Upper lobe of left lung (tissue), 6 donors: ENCODE results near the gene ZBTB7B. TPM values are rescaled to one million over a fixed set of nuclear protein-coding genes. Genes with fewer than 3 reads are reported as not detected.

Experiments
- ATAC-seq, 2 donors: fragments of 200-7000 bp; cut with Tn5 transposase; one replicate each; pipeline ENCODE4 v1.9.1; 2022; ENCODE audit warnings: mild to moderate bottlenecking in 2 of 2, moderate library complexity in 2 of 2; ENCODE audit not compliant: low FRiP score in 2 of 2
- DNase-seq, 2 donors: peaks; one replicate each; pipeline ENCODE4 v3.0.0-alpha.2; 2019 to 2020
- H3K27ac ChIP-seq, 4 donors: fragments of 200-600 bp; sonication (generic); one replicate each; pipeline ENCODE4 v1.5.1; 2016 to 2019
- H3K27me3 ChIP-seq, 4 donors: fragments of 200-600 bp; sonication (generic); one replicate each; pipeline ENCODE4 v1.5.1; 2017 to 2019
- H3K36me3 ChIP-seq, 4 donors: fragments of 200-600 bp; sonication (generic); one replicate each; pipeline ENCODE4 v1.5.1; 2016 to 2019
- H3K4me1 ChIP-seq, 4 donors: fragments of 200-600 bp; sonication (generic); one replicate each; pipeline ENCODE4 v1.5.1; 2018 to 2019
- H3K4me3 ChIP-seq, 4 donors: fragments of 200-600 bp; sonication (generic); one replicate each; pipeline ENCODE4 v1.5.1; 2017 to 2019; ENCODE audit warnings: mild to moderate bottlenecking in 2 of 4, moderate library complexity in 1 of 4
- H3K9me3 ChIP-seq, 4 donors: fragments of 200-600 bp; sonication (generic); one replicate each; pipeline ENCODE4 v1.5.1; 2018 to 2019
- EP300 ChIP-seq, 4 donors: sonication (generic); formaldehyde crosslinking; IDR thresholded peaks; one replicate each; pipeline ENCODE4 v1.5.1; 2017; ENCODE audit warnings: antibody characterized with exemption in 4 of 4, control low read depth in 2 of 4
- POLR2A ChIP-seq, 4 donors: fragments of 450-650 bp; IDR thresholded peaks; one replicate each; pipeline ENCODE4 v1.5.1; 2016 to 2017; ENCODE audit warnings: antibody characterized with exemption in 4 of 4, mild to moderate bottlenecking in 2 of 4
- POLR2AphosphoS5 ChIP-seq, 2 donors: sonication (generic); formaldehyde crosslinking; IDR thresholded peaks; one replicate each; pipeline ENCODE4 v1.5.1; 2017; ENCODE audit warnings: antibody characterized with exemption in 2 of 2
- WGBS, 2 donors: methylation state at CpG; one replicate each; pipeline ENCODE4 v1.1.5; 2017 to 2018; 5-methylcytosine and 5-hydroxymethylcytosine counted together
- total RNA-seq, 6 donors: library from RNA; depleted of rRNA in 4 of 6; stranded (reverse); fragments of >200 nt in 4 of 6; gene quantifications; one replicate each; pipeline versions ENCODE4 v1.1.0 to v1.2.1, GENCODE V29; 2016 to 2021
- TF ChIP-seq, protein P1 (sequence below), 6 experiments: fragments of 450-650 bp in 4 of 6; fragments of 200-600 bp in 2 of 6; sonication (generic) in 2 of 6; IDR thresholded peaks; one replicate each; pipeline ENCODE4 v1.5.1; 2016 to 2019; ENCODE audit warnings: antibody characterized with exemption in 6 of 6
- donor health status: DM: no; HTN: no; CAD: no; lungs with moderate emphysema.
- donor health status: DM: no; HTN: yes; CAD: no; lungs with severe emphysema.

The ZBTB7B gene
- total RNA-seq, 6 donors from 2014 or later, result 43.9 to 88.2 (median 66.2) TPM

DNA sequence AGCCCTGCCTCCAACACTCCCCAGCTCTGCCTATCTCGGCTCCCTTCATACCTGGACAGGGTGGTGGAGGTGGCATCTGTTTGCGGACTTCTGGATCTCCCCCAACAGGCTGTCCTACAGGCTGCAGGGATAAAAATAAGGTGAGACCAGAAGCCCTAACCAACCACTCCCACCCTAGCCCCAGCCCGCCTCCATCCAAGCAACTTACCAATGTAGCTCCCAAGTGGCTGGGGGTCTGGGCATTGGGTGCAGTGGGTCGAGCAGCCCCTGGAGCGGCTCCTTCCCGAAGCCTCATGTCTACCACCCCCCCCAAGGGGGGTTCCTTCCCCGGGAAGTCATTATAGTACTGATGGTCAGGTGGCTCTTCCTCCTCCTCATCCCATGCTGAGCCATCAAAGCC, 36.5 kb upstream of the ZBTB7B start:
- TF ChIP-seq, protein P1, sequence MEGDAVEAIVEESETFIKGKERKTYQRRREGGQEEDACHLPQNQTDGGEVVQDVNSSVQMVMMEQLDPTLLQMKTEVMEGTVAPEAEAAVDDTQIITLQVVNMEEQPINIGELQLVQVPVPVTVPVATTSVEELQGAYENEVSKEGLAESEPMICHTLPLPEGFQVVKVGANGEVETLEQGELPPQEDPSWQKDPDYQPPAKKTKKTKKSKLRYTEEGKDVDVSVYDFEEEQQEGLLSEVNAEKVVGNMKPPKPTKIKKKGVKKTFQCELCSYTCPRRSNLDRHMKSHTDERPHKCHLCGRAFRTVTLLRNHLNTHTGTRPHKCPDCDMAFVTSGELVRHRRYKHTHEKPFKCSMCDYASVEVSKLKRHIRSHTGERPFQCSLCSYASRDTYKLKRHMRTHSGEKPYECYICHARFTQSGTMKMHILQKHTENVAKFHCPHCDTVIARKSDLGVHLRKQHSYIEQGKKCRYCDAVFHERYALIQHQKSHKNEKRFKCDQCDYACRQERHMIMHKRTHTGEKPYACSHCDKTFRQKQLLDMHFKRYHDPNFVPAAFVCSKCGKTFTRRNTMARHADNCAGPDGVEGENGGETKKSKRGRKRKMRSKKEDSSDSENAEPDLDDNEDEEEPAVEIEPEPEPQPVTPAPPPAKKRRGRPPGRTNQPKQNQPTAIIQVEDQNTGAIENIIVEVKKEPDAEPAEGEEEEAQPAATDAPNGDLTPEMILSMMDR (IDR thresholded peaks at IDR 0.05), result no peak
- TF ChIP-seq POLR2A (IDR thresholded peaks at IDR 0.05) (no peak), POLR2AphosphoS5 (IDR thresholded peaks at IDR 0.05) (no peak), EP300 (IDR thresholded peaks at IDR 0.05) (no peak)
- Histone ChIP-seq H3K4me1 (peaks cover 37 to 55% (median 45%) of the 10 kb centered on the region in 4 donors), H3K4me3 (no peak overlapping the region), H3K27ac (peak overlapping the region in 2 of 4 donors; percentile 4 to 11), H3K27me3 (no peaks in the 10 kb centered on the region), H3K9me3 (no peaks in the 10 kb centered on the region), H3K36me3 (peaks cover 27 to 67% (median 58%) of the 10 kb centered on the region in 4 donors)
- WGBS, 2 donors, result 86 to 95% methylated on average over 7 of the region's 7 CpGs
- DNase-seq (no peak), ATAC-seq (no peak)

DNA sequence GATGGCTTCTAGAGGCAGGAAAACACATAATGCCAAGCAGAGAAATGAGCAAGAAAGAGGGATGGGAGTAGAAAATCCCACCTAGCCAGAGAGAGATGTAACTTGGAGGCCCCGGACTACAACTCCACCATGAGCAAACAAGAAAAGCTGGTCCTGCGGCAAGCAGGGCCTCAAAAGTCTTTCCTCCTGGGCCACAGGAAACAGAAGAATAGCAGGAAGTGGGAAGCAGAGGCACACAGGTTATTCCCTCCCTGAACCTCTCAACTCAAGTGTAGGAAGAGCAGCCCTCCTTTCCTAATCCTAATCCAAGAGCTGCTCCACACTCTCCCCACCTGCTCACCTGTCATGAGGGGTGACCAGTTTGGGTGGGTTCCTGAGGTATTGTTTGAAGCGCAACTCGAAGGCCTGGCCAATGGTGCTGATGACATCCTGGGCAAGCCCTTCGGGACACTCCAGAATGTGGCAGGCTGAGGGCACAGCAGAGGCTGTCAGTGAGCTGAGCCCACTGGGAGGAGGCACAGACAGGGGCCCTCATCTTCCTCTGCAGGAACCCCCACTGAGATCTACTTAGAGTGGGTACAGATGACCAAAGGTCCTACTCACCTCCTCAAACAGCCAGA, 35.2 kb upstream of the ZBTB7B start:
- 54 to 68% methylated on average over 2 to 5 of the region's 5 CpGs for WGBS, 2 donors
- H3K27me3 ChIP-seq, result no peaks in the 10 kb centered on the region
- TF ChIP-seq, protein P1 (IDR thresholded peaks at IDR 0.05), result no peak
- H3K4me3 ChIP-seq, result no peak overlapping the region
- DNase-seq, result no peak
- no peak for ATAC-seq
- H3K27ac ChIP-seq, result peak overlapping the region; percentile 2 to 99 (median 98)
- peaks cover 47 to 62% (median 55%) of the 10 kb centered on the region in 4 donors for H3K4me1 ChIP-seq
- no peaks in the 10 kb centered on the region for H3K9me3 ChIP-seq
- peaks cover 27 to 67% (median 58%) of the 10 kb centered on the region in 4 donors for H3K36me3 ChIP-seq

DNA sequence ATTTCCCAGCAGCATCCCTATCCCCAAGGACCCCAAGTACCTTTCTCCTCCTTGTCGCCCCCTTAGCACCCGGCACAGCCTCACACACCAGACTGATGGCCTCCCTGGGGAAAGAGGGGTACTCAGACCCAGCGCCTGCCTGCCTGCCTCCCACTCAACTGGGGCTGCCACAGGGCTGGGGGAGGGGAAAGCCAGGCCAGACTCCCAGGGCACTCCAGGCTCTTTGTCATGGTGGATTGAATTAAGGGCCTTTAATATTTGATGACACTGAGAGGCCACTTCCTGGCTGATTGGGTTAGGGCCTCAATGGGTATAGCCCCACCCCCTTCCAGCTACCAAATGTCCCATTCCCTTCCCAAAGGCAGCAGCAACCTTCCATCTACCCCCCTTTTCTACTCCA, 33.9 kb upstream of the ZBTB7B start:
- H3K4me3 ChIP-seq, result no peak overlapping the region
- no peak for ATAC-seq

DNA sequence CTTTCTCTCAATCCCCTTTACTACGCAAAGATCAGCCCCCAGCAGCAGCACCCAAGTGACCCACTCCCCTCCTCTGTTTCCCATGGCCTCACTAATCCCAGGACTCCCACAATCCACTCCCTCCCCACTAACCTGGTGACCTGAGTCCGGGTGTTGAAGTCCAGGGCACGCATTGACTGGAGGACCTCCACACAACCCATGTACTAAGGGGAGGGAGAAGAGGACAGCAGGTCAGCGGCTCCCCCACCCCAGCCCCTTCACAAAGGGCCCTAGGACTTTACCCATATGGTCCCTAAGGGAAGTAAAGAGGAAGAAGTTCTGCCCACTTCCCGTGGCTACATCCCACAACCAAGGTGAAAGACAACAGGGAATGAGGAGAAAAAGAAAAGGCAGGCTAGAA, 33.4 kb upstream of the ZBTB7B start:
- Histone ChIP-seq H3K27ac (peak overlapping the region; percentile 97 to 99 (median 98)), H3K9me3 (no peaks in the 10 kb centered on the region), H3K36me3 (peaks cover 22 to 52% (median 43%) of the 10 kb centered on the region in 4 donors), H3K4me3 (peak overlapping the region in 1 of 4 donors; percentile 61), H3K27me3 (no peaks in the 10 kb centered on the region), H3K4me1 (peaks cover 46 to 63% (median 58%) of the 10 kb centered on the region in 4 donors)
- ATAC-seq (no peak), DNase-seq (no peak)
- WGBS, 2 donors, result 69 to 72% methylated on average over 5 of the region's 5 CpGs
- TF ChIP-seq, protein P1 (IDR thresholded peaks at IDR 0.05), result no peak
- TF ChIP-seq POLR2AphosphoS5 (IDR thresholded peaks at IDR 0.05), result no peak
- TF ChIP-seq POLR2A (IDR thresholded peaks at IDR 0.05), result no peak
- no peak for TF ChIP-seq EP300 (IDR thresholded peaks at IDR 0.05)

More for the DNA sequence above, 33.9 kb upstream of the ZBTB7B start:
- DNase-seq, result no peak
- WGBS, 2 donors, result 88 to 90% methylated on average over 3 of the region's 3 CpGs
- peaks cover 27 to 57% (median 48%) of the 10 kb centered on the region in 4 donors for H3K36me3 ChIP-seq
- TF ChIP-seq, protein P1 (IDR thresholded peaks at IDR 0.05), result no peak
- TF ChIP-seq POLR2A (IDR thresholded peaks at IDR 0.05) (no peak), EP300 (IDR thresholded peaks at IDR 0.05) (no peak), POLR2AphosphoS5 (IDR thresholded peaks at IDR 0.05) (no peak)
- peak overlapping the region; percentile 97 to 99 (median 98) for H3K27ac ChIP-seq
- H3K4me1 ChIP-seq, result peaks cover 46 to 63% (median 58%) of the 10 kb centered on the region in 4 donors
- no peaks in the 10 kb centered on the region for H3K27me3 ChIP-seq
- no peaks in the 10 kb centered on the region for H3K9me3 ChIP-seq
